ENCODE results near the gene FAM222B. TPM values are rescaled to one million over a fixed set of nuclear protein-coding genes. Genes with fewer than 3 reads are reported as not detected.
A peak's percentile ranks its signal among the peaks of the same experiment; 100 is the strongest.

Gene FAM222B
- total and polyA plus RNA-seq, 9 of the 15 experiments (the other 6 are each of a cell fraction or from before 2014, with no cell fraction given), result 4.0 to 34.6 (median 7.5) TPM

DNA sequence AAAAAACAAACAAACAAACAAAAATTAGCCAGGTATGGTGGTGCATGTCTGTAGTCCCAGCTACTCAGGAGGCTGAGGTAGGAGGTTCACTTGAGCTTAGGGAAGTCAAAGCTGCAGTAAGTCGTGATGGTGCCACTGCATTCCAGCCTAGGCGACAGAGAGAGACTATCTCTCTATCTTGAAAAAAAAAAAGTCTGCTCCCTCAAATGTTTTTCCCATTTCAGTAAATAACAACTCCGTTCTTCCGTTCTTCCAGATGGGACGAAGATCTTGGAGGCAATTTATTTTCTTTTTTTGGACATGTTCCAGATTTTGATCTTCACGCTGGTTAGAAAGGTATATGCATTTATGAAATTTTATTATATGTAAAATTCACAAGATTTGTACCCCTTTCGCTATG is 31.2 kb upstream of the FAM222B start:
- peak overlapping the region in 1 of 2 experiments; percentile 24; a peak in 2 of 4 replicates for H3K9ac ChIP-seq (ENCODE audit: insufficient read depth in 1 of 2, low read depth in 2 of 2, low read length in 2 of 2)
- FAIRE-seq, result no peak
- ChIA-PET POLR2A (interaction anchor here (1.0 to 1.1 kb wide), 3 partner anchors 12 to 121 kb away, joined by 3 read pairs; no protein-coding TSS in a partner anchor), CTCF (ENCODE audit: low intra/inter-chr PET ratio) (no interaction called here)
- peaks cover 9% of the 10 kb centered on the region for H3K36me3 ChIP-seq (ENCODE audit: control insufficient read depth, insufficient read depth, low read length)
- peaks cover 3% of the 10 kb centered on the region for H3K9me3 ChIP-seq (replicated peaks; ENCODE audit: control insufficient read depth, insufficient read depth, low read depth, low read length)
- H3K79me2 ChIP-seq (ENCODE audit: control insufficient read depth, insufficient read depth, low read length), result peaks cover 5% of the 10 kb centered on the region; the same call in 1 of the 3 replicates
- H2AFZ ChIP-seq (ENCODE audit: low read depth, low read length), result peak overlapping the region; percentile 67
- no peaks in the 10 kb centered on the region for H4K20me1 ChIP-seq (replicated peaks; ENCODE audit: control insufficient read depth, insufficient read depth, low read length)
- H3K27ac ChIP-seq (ENCODE audit: extremely low read depth, low read depth, low read length), result peak overlapping the region; percentile 27; the same call in 2 of the 3 replicates
- no peak for DNase-seq (ENCODE audit: extremely low read depth in 1 of 4, low spot score in 3 of 4)
- peak; percentile 10; the same call in 2 of the 3 replicates for ATAC-seq
- H3K27me3 ChIP-seq (ENCODE audit: control insufficient read depth in 2 of 2, insufficient read depth in 2 of 2, low read length in 2 of 2), result no peaks in the 10 kb centered on the region
- WGBS (ENCODE audit: insufficient coverage, low coverage, missing lambda C conversion rate), result 43% methylated on average over 7 of the region's 7 CpGs
- peak overlapping the region; percentile 60; the same call in 1 of the 2 replicates for H3K4me2 ChIP-seq (ENCODE audit: insufficient read depth, low read length)
- no peaks in the 10 kb centered on the region for H3K9me1 ChIP-seq (ENCODE audit: control insufficient read depth, insufficient read depth, low read length)
- no TSS peak for BruUV-seq (replicated peaks)
- H3K4me3 ChIP-seq, result no peak overlapping the region
- TF ChIP-seq HDAC2 (IDR thresholded peaks at IDR 0.05) (no peak), ZNF384 (IDR thresholded peaks at IDR 0.05; ENCODE audit: low read depth, low read length) (peak; percentile 78), GABPB2 (CRISPR knock-in tag; conservative IDR thresholded peaks at IDR 0.05) (no peak), PTBP1 (IDR thresholded peaks at IDR 0.05; ENCODE audit: low read depth, low read length) (no peak), NFIC (IDR thresholded peaks at IDR 0.05) (peak; percentile 62), TEAD4 (IDR thresholded peaks at IDR 0.05; ENCODE audit: low read length) (peak; percentile 31; the same call in 1 of the 2 replicates), TEAD4 (CRISPR knock-in tag; IDR thresholded peaks at IDR 0.05; ENCODE audit: borderline replicate concordance) (no peak), MYC (IDR thresholded peaks at IDR 0.05; ENCODE audit: low read depth, low read length) (no peak), MYC (CRISPR knock-in tag; IDR thresholded peaks at IDR 0.05; ENCODE audit: borderline replicate concordance, low read depth) (no peak), ESRRB (CRISPR knock-in tag; IDR thresholded peaks at IDR 0.05; ENCODE audit: borderline replicate concordance) (no peak), ZNF780A (CRISPR knock-in tag; IDR thresholded peaks at IDR 0.05) (no peak)
- TF ChIP-seq, protein P1, sequence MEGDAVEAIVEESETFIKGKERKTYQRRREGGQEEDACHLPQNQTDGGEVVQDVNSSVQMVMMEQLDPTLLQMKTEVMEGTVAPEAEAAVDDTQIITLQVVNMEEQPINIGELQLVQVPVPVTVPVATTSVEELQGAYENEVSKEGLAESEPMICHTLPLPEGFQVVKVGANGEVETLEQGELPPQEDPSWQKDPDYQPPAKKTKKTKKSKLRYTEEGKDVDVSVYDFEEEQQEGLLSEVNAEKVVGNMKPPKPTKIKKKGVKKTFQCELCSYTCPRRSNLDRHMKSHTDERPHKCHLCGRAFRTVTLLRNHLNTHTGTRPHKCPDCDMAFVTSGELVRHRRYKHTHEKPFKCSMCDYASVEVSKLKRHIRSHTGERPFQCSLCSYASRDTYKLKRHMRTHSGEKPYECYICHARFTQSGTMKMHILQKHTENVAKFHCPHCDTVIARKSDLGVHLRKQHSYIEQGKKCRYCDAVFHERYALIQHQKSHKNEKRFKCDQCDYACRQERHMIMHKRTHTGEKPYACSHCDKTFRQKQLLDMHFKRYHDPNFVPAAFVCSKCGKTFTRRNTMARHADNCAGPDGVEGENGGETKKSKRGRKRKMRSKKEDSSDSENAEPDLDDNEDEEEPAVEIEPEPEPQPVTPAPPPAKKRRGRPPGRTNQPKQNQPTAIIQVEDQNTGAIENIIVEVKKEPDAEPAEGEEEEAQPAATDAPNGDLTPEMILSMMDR (IDR thresholded peaks at IDR 0.05 in 2 of 3, conservative IDR thresholded peaks at IDR 0.05 in 1 of 3; ENCODE audit: insufficient read depth in 2 of 3, low read depth in 1 of 3, low read length in 3 of 3), result 0 out of 6 replicates have a peak, but pooled peaks of 1 of the 3 experiments have one; percentile 2
- H3K4me1 ChIP-seq (replicated peaks in 1 of 2; ENCODE audit: control insufficient read depth in 2 of 2, insufficient read depth in 2 of 2, low read length in 2 of 2), result peaks cover 38 to 44% of the 10 kb centered on the region in 2 experiments
- in situ Hi-C loops (cut with MboI) (no loop called here), intact Hi-C loops (cut with micrococcal nuclease) (loop anchor here (1.0 kb wide), 1 partner anchor 12 kb away; no protein-coding TSS in a partner anchor)

Measured in K562 (cell line).